Measurements from ENCODE around the gene MFSD1. TPM values are rescaled to one million over a fixed set of nuclear protein-coding genes. Genes with fewer than 3 reads are reported as not detected.

MFSD1 gene
- total RNA-seq (117 and 159 TPM in 2 replicates), polyA plus RNA-seq (103 and 127 TPM in 2 replicates), polyA minus RNA-seq (ENCODE audit: low replicate concordance) (47.7 and 99.9 TPM in 2 replicates)
- 55.0 and 85.8 TPM in 2 replicates for polyA plus RNA-seq (2012)

- Histone ChIP-seq H3K79me2 (ENCODE audit: control insufficient read depth, insufficient read depth, low read length) (peaks cover 22% of the 10 kb centered on the region), H3K4me3 (replicated peaks in 1 of 4; ENCODE audit: control extremely low read depth in 1 of 4, insufficient read depth in 1 of 4, low read depth in 3 of 4, low read length in 4 of 4) (peak within 1 kb of the TSS; percentile 74 to 97 (median 90)), H3K4me1 (ENCODE audit: control insufficient read depth, extremely low read depth, insufficient read depth, low read length) (peaks cover 3% of the 10 kb centered on the region), H3K4me2 (ENCODE audit: extremely low read depth, insufficient read depth, low read length) (peak within 1 kb of the TSS; percentile 88), H3K36me3 (ENCODE audit: control insufficient read depth, insufficient read depth, low read length) (no peaks in the 10 kb centered on the region), H4K20me1 (ENCODE audit: control insufficient read depth, extremely low read depth, insufficient read depth, low read length) (no peaks in the 10 kb centered on the region), H3K9ac (ENCODE audit: insufficient read depth, low read length) (peak within 1 kb of the TSS; percentile 78), H3K9me3 (ENCODE audit: control insufficient read depth, insufficient read depth, low read depth, low read length) (no peaks in the 10 kb centered on the region), H2AFZ (ENCODE audit: low read length) (peak within 1 kb of the TSS; percentile 37), H3K27ac (ENCODE audit: insufficient read depth, low read length) (peak within 1 kb of the TSS; percentile 64), H3K27me3 (ENCODE audit: control insufficient read depth, insufficient read depth, low read length) (no peaks in the 10 kb centered on the region)
- no peak for TF ChIP-seq CTCF (conservative IDR thresholded peaks at IDR 0.05 in 1 of 2, IDR thresholded peaks at IDR 0.05 in 1 of 2; ENCODE audit: low read depth in 1 of 2, low read length in 2 of 2)
- TF ChIP-seq EZH2 (IDR thresholded peaks at IDR 0.05; ENCODE audit: low read length, missing control alignments), result no peak
- DNase-seq (ENCODE audit: low read depth in 2 of 2), result peak; percentile 93
Measured at GRCh38 chr3:158801696-158802408, at the start of gene MFSD1. TSS of gene MFSD1 (plus strand) at chr3:158802054. CDS start at chr3:158802153, 99 bp downstream.

GRCh38 chr3:158753854-158754253 lies 48.0 kb upstream of the MFSD1 start:
- H3K79me2 ChIP-seq (ENCODE audit: control insufficient read depth, insufficient read depth, low read length), result no peaks in the 10 kb centered on the region
- no peak for DNase-seq (ENCODE audit: low read depth in 2 of 2)

GRCh38 chr3:158755421-158755820 lies 46.4 kb upstream of the MFSD1 start:
- Histone ChIP-seq H3K9ac (ENCODE audit: insufficient read depth, low read length) (no peak overlapping the region), H3K4me3 (replicated peaks in 1 of 4; ENCODE audit: control extremely low read depth in 1 of 4, insufficient read depth in 1 of 4, low read depth in 3 of 4, low read length in 4 of 4) (no peak overlapping the region), H3K4me2 (ENCODE audit: extremely low read depth, insufficient read depth, low read length) (no peak overlapping the region), H3K9me3 (ENCODE audit: control insufficient read depth, insufficient read depth, low read depth, low read length) (no peaks in the 10 kb centered on the region), H2AFZ (ENCODE audit: low read length) (no peak overlapping the region), H3K27ac (ENCODE audit: insufficient read depth, low read length) (no peak overlapping the region), H4K20me1 (ENCODE audit: control insufficient read depth, extremely low read depth, insufficient read depth, low read length) (no peaks in the 10 kb centered on the region), H3K36me3 (ENCODE audit: control insufficient read depth, insufficient read depth, low read length) (no peaks in the 10 kb centered on the region), H3K27me3 (ENCODE audit: control insufficient read depth, insufficient read depth, low read length) (no peaks in the 10 kb centered on the region), H3K4me1 (ENCODE audit: control insufficient read depth, extremely low read depth, insufficient read depth, low read length) (no peaks in the 10 kb centered on the region), H3K79me2 (ENCODE audit: control insufficient read depth, insufficient read depth, low read length) (no peaks in the 10 kb centered on the region)
- no peak for DNase-seq (ENCODE audit: low read depth in 2 of 2)
- TF ChIP-seq EZH2 (IDR thresholded peaks at IDR 0.05; ENCODE audit: low read length, missing control alignments) (no peak), CTCF (conservative IDR thresholded peaks at IDR 0.05 in 1 of 2, IDR thresholded peaks at IDR 0.05 in 1 of 2; ENCODE audit: low read depth in 1 of 2, low read length in 2 of 2) (no peak)

More at GRCh38 chr3:158753854-158754253, 48.0 kb upstream of the MFSD1 start:
- no peak for TF ChIP-seq EZH2 (IDR thresholded peaks at IDR 0.05; ENCODE audit: low read length, missing control alignments)
- no peak for TF ChIP-seq CTCF (conservative IDR thresholded peaks at IDR 0.05 in 1 of 2, IDR thresholded peaks at IDR 0.05 in 1 of 2; ENCODE audit: low read depth in 1 of 2, low read length in 2 of 2)
- Histone ChIP-seq H3K27ac (ENCODE audit: insufficient read depth, low read length) (no peak overlapping the region), H3K9ac (ENCODE audit: insufficient read depth, low read length) (no peak overlapping the region), H3K4me1 (ENCODE audit: control insufficient read depth, extremely low read depth, insufficient read depth, low read length) (no peaks in the 10 kb centered on the region), H3K4me2 (ENCODE audit: extremely low read depth, insufficient read depth, low read length) (no peak overlapping the region), H3K9me3 (ENCODE audit: control insufficient read depth, insufficient read depth, low read depth, low read length) (no peaks in the 10 kb centered on the region), H3K36me3 (ENCODE audit: control insufficient read depth, insufficient read depth, low read length) (peaks cover 2% of the 10 kb centered on the region), H3K27me3 (ENCODE audit: control insufficient read depth, insufficient read depth, low read length) (no peaks in the 10 kb centered on the region), H4K20me1 (ENCODE audit: control insufficient read depth, extremely low read depth, insufficient read depth, low read length) (no peaks in the 10 kb centered on the region), H3K4me3 (replicated peaks in 1 of 4; ENCODE audit: control extremely low read depth in 1 of 4, insufficient read depth in 1 of 4, low read depth in 3 of 4, low read length in 4 of 4) (no peak overlapping the region), H2AFZ (ENCODE audit: low read length) (no peak overlapping the region)
